Osteocyte (in vitro differentiated cells): Measurements from ENCODE around the gene OR2Z1. TPM values are rescaled to one million over a fixed set of nuclear protein-coding genes. Genes with fewer than 3 reads are reported as not detected.
A peak's percentile ranks its signal among the peaks of the same experiment; 100 is the strongest.

Source experiments
- DNase-seq: peaks from one replicate; pipeline ENCODE4 v3.0.0; 2021; ENCODE audit warnings: mixed read lengths; ENCODE audit not compliant: unreplicated experiment; ENCODE audit errors: extremely low spot score
- H3K27ac Mint-ChIP-seq: one replicate; pipeline ENCODE4 v1.8.0; 2021; ENCODE audit warnings: mild to moderate bottlenecking, mixed read lengths; ENCODE audit not compliant: unreplicated experiment
- H3K27me3 Mint-ChIP-seq: one replicate; pipeline ENCODE4 v1.8.0; 2021; ENCODE audit warnings: mixed read lengths; ENCODE audit not compliant: unreplicated experiment
- H3K36me3 Mint-ChIP-seq: one replicate; pipeline ENCODE4 v1.8.0; 2021; ENCODE audit warnings: mixed read lengths; ENCODE audit not compliant: unreplicated experiment
- H3K4me1 Mint-ChIP-seq: one replicate; pipeline ENCODE4 v1.8.0; 2021; ENCODE audit warnings: mixed read lengths; ENCODE audit not compliant: unreplicated experiment
- H3K4me3 Mint-ChIP-seq: one replicate; pipeline ENCODE4 v1.8.0; 2021; ENCODE audit warnings: mild to moderate bottlenecking, moderate library complexity, mixed read lengths; ENCODE audit not compliant: unreplicated experiment
- H3K9me3 Mint-ChIP-seq: one replicate; pipeline ENCODE4 v1.8.0; 2021; ENCODE audit warnings: mixed read lengths; ENCODE audit not compliant: unreplicated experiment
- total RNA-seq: library from RNA; stranded (reverse); gene quantifications from 2 replicates; pipeline ENCODE4 v1.2.1, GENCODE V29; 2021
- TF ChIP-seq, protein P1 (sequence below): fragments of 200-600 bp; sonication (generic); IDR thresholded peaks from 2 replicates; pipeline ENCODE4 v1.5.0; 2021; ENCODE audit warnings: antibody characterized with exemption, mild to moderate bottlenecking, moderate library complexity

Gene OR2Z1
- total RNA-seq, 1 donor from 2014 or later = not detected

DNA sequence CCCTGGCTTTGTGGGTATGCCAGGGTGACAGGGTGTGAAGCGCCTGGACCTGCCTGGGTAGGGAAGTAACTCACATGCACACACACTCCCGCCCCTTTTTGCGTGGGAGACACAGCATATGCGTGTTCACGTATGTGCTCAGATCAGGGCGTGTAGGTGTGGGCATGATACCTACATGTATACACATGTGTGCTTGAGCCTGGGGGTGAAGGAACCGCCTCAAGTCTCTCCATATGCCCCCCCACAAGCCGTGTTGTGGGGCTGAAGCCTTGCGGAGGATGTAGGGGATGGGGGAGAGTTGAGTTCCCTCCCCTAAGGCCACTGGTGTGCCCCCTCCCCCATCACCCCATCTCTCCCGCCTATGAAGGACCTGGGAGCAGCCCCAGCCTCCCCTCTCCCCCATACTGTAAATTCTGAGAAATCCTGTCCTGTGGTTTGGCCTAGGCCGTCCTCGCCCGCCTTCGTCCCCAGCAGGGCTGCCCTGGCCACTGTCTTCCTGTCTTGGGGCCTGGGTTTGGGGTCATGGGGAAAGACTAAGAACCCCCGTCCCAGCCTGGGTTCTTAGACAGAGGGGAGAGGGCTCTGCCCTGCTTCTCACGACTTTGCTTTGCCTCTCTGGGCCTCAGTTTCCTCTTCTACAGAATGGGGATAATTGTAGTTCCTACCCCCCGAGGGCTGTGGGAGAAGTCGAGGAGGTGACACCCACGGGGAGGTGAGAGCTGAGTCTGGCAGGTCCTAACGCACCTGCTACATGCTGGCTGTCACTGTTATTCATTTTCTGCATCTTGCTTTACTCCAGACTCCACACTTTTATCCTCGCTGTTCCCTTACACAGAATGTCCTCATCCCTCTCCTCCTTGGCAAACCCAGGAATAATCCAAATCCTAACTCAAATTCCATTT is 37.2 kb upstream of the OR2Z1 start:
- Mint-ChIP-seq H3K4me3 (no peak overlapping the region), H3K27me3 (no peaks in the 10 kb centered on the region), H3K9me3 (peaks cover 11% of the 10 kb centered on the region), H3K36me3 (no peaks in the 10 kb centered on the region), H3K4me1 (no peaks in the 10 kb centered on the region), H3K27ac (no peak overlapping the region)
- DNase-seq = no peak
- TF ChIP-seq, protein P1, sequence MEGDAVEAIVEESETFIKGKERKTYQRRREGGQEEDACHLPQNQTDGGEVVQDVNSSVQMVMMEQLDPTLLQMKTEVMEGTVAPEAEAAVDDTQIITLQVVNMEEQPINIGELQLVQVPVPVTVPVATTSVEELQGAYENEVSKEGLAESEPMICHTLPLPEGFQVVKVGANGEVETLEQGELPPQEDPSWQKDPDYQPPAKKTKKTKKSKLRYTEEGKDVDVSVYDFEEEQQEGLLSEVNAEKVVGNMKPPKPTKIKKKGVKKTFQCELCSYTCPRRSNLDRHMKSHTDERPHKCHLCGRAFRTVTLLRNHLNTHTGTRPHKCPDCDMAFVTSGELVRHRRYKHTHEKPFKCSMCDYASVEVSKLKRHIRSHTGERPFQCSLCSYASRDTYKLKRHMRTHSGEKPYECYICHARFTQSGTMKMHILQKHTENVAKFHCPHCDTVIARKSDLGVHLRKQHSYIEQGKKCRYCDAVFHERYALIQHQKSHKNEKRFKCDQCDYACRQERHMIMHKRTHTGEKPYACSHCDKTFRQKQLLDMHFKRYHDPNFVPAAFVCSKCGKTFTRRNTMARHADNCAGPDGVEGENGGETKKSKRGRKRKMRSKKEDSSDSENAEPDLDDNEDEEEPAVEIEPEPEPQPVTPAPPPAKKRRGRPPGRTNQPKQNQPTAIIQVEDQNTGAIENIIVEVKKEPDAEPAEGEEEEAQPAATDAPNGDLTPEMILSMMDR = no peak

DNA sequence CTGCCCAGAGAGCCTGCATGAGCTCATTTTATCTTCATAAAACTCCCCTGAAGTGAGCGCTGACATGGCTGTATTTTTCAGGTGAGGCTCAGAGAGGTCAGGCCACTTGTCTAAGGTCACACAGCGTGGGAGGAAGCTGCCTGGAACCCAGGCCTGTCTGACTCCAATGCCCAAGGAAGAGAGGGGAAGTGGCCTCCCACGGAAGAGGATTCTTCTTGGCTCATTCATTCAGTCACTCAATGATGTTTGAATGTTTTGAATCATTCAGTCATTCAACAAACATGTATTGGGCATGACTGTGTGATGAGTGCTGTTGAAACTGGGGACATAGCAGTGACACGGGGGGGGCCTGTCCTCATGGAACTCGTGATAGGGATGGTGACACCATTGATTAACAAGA is 34.9 kb upstream of the OR2Z1 start:
- H3K4me3 Mint-ChIP-seq = no peak overlapping the region
- TF ChIP-seq, protein P1 = no peak

DNA sequence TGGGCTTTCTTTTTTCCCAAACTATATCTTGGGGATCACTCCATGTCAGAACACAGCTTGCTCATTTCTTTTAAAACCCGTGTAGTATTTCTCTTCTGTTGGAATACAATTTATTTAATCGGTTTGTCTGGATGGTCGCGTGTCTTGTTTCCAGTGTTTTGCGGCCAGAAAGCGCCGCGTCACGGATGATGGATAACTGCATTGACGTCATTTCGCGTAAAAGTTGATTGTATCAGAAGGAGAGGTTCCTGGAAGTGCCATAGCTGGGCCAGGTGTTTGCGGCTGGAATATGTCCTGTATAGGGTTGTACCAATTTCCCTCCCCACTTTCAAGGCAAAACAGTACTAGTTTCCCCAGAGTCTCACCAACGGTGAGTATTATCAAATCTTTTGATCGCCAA is 32.5 kb upstream of the OR2Z1 start:
- DNase-seq = no peak
- no peak overlapping the region for H3K27ac Mint-ChIP-seq
- no peaks in the 10 kb centered on the region for H3K36me3 Mint-ChIP-seq
- H3K4me3 Mint-ChIP-seq = no peak overlapping the region
- TF ChIP-seq, protein P1 = no peak
- no peaks in the 10 kb centered on the region for H3K4me1 Mint-ChIP-seq
- H3K27me3 Mint-ChIP-seq = peaks cover 2% of the 10 kb centered on the region
- no peaks in the 10 kb centered on the region for H3K9me3 Mint-ChIP-seq

More for the DNA sequence above, 34.9 kb upstream of the OR2Z1 start:
- Mint-ChIP-seq H3K27ac (no peak overlapping the region), H3K36me3 (no peaks in the 10 kb centered on the region), H3K4me1 (no peaks in the 10 kb centered on the region), H3K9me3 (peaks cover 3% of the 10 kb centered on the region), H3K27me3 (no peaks in the 10 kb centered on the region)
- no peak for DNase-seq

DNA sequence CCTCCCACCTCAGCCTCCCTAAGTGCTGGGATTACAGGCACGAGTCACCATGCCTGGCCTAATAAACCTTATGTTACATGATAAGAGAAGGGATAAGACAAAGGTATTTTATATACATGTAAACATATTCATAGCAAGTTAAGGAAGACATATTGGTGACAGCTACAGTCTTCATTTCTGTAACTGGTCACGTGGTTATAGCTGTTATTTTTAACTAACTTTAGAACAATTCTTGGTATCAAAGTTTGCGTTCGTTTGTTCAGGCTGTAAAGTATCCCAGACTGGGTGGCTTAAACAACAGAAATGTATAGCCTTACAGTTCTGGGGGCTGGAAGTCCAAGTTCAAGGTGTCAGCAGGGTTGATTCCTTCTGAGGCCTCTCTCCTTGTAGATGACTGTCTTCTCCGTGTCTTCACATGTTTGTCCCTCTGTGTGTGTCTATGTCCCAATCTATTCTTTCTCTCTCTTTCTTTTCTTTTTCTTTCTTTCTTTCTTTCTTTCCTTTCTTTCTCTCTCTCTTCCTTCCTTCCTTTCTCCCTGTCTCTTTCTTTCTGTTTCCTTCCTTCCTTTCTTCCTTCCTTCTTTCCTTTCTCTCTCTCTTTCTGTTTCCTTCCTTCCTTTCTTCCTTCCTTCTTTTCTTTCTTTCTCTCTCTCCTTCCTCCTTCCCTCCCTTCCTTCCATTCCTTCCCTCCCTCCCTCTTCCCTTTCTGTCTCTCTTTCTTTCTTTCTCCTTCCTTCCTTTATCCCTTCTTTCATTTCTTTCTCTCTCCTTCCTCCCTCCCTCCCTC is 30.5 kb upstream of the OR2Z1 start:
- Mint-ChIP-seq H3K36me3 (no peaks in the 10 kb centered on the region), H3K4me1 (no peaks in the 10 kb centered on the region), H3K27me3 (peaks cover 2% of the 10 kb centered on the region), H3K27ac (no peak overlapping the region), H3K4me3 (no peak overlapping the region), H3K9me3 (peaks cover 7% of the 10 kb centered on the region)
- TF ChIP-seq, protein P1 = no peak
- DNase-seq = no peak

DNA sequence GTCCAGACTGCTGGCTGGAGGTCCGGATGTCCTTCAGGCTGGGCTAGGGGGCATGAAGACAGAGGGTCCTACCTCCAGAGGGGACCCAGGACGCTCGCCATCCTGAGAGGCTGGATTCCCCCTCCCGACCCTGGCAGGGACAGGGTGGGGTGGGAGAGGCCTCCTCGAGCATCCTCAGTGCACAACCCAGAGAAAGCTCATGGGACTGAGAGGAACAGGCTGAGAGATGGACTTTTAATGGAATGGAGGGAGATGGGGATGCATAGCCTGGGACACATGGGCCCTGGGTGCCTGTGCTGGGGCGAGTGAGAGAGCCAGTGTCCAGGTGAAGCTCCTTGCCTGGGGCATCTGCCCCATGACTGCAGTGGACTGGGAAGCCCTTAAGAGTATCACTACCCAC is 25.9 kb upstream of the OR2Z1 start:
- Mint-ChIP-seq H3K4me3 (no peak overlapping the region), H3K36me3 (no peaks in the 10 kb centered on the region), H3K27me3 (peaks cover 2% of the 10 kb centered on the region), H3K27ac (no peak overlapping the region), H3K9me3 (peaks cover 20% of the 10 kb centered on the region), H3K4me1 (no peaks in the 10 kb centered on the region)
- TF ChIP-seq, protein P1 = no peak
- DNase-seq = peak; percentile 80
